Sigmoid colon (tissue), 7 donors: ENCODE measurements around the gene OCIAD2. TPM values are rescaled to one million over a fixed set of nuclear protein-coding genes. Genes with fewer than 3 reads are reported as not detected.
A peak's percentile ranks its signal among the peaks of the same experiment; 100 is the strongest.

Experiments
- DNase-seq: peaks from one replicate; pipeline ENCODE4 v3.0.0-alpha.2; 2019
- H3K27ac ChIP-seq, 4 donors: fragments of 200-600 bp; sonication (generic); one replicate each; pipeline ENCODE4 v1.5.1; 2016 to 2019; ENCODE audit warnings: mild to moderate bottlenecking in 1 of 4
- H3K27me3 ChIP-seq, 3 donors: fragments of 200-600 bp; sonication (generic); one replicate each; pipeline ENCODE4 v1.5.1; 2019; ENCODE audit warnings: mild to moderate bottlenecking in 1 of 3
- H3K36me3 ChIP-seq, 4 donors: fragments of 200-600 bp; sonication (generic); one replicate each; pipeline ENCODE4 v1.5.1; 2016 to 2019
- H3K4me1 ChIP-seq, 4 donors: fragments of 200-600 bp; sonication (generic); one replicate each; pipeline ENCODE4 v1.5.1; 2017 to 2019
- H3K4me3 ChIP-seq, 4 donors: fragments of 200-600 bp; sonication (generic); one replicate each; pipeline ENCODE4 v1.5.1; 2017 to 2019; ENCODE audit warnings: mild to moderate bottlenecking in 2 of 4, moderate library complexity in 1 of 4
- H3K9me3 ChIP-seq, 4 donors: fragments of 200-600 bp in 3 of 4; sonication (generic) in 3 of 4; one replicate each; pipeline versions ENCODE4 v1.5.1 to v1.6.1; 2013 to 2019
- CTCF ChIP-seq, 4 experiments: fragments of 450-650 bp in 3 of 4; fragments of 200-600 bp in 1 of 4; IDR thresholded peaks; one replicate each; pipeline ENCODE4 v1.5.1; 2016 to 2019; ENCODE audit warnings: antibody characterized with exemption in 4 of 4, mild to moderate bottlenecking in 3 of 4, moderate library complexity in 2 of 4
- EP300 ChIP-seq, 4 donors: sonication (generic); formaldehyde crosslinking; IDR thresholded peaks; one replicate each; pipeline ENCODE4 v1.6.1; 2017; ENCODE audit warnings: antibody characterized with exemption in 4 of 4
- POLR2A ChIP-seq, 2 donors: fragments of 450-650 bp; IDR thresholded peaks; one replicate each; pipeline ENCODE4 v1.6.1; 2016; ENCODE audit warnings: antibody characterized with exemption in 2 of 2, mild to moderate bottlenecking in 2 of 2, moderate library complexity in 2 of 2
- POLR2AphosphoS5 ChIP-seq, 4 donors: sonication (generic); formaldehyde crosslinking; IDR thresholded peaks; one replicate each; pipeline ENCODE4 v1.6.1; 2017; ENCODE audit warnings: antibody characterized with exemption in 4 of 4
- WGBS, 2 donors: extraction: QIAGEN DNeasy Blood & Tissue Kit; methylation state at CpG; one replicate each; pipeline ENCODE4 v1.1.7; 2013; 5-methylcytosine and 5-hydroxymethylcytosine counted together
- intact Hi-C: fragments of 100-400 bp; cut with DNase I; formaldehyde crosslinking; loops from one replicate; pipeline ENCODE4 v1.15.1; 2023
- polyA plus RNA-seq, 3 donors: library from polyadenylated mRNA; stranded (reverse); fragments of 200-250 nt; gene quantifications; one replicate each; pipeline ENCODE4 v1.2.3, GENCODE V29; 2013
- total RNA-seq, 4 donors: library from RNA; depleted of rRNA; stranded (reverse); fragments of >200 nt; gene quantifications; one replicate each; pipeline ENCODE4 v1.1.0, GENCODE V29; 2016
- donor health status: healthy with polysubstance abuse.
- donor health status: Bipolar disorder and iron deficiency.
- donor health status: healthy.

Gene OCIAD2
- total and polyA plus RNA-seq, 7 donors, result 7.1 to 188 (median 21.8) TPM

GRCh38 chr4:48908687-48909086 is 2.1 kb upstream of the OCIAD2 start:
- no peak overlapping the region for H3K4me3 ChIP-seq
- no peak for DNase-seq
- no peaks in the 10 kb centered on the region for H3K27me3 ChIP-seq
- H3K27ac ChIP-seq, result peak overlapping the region in 2 of 4 donors; percentile 58 to 70
- no peak for TF ChIP-seq POLR2A (IDR thresholded peaks at IDR 0.05)
- TF ChIP-seq CTCF (IDR thresholded peaks at IDR 0.05), result no peak
- TF ChIP-seq POLR2AphosphoS5 (IDR thresholded peaks at IDR 0.05), result no peak
- no peak for TF ChIP-seq EP300 (IDR thresholded peaks at IDR 0.05)
- no peaks in the 10 kb centered on the region for H3K36me3 ChIP-seq
- H3K4me1 ChIP-seq, result peaks cover 0 to 31% (median 10%) of the 10 kb centered on the region in 4 donors
- intact Hi-C loops, result loop anchor here (5.0 kb wide), 2 partner anchors 54 to 331 kb away; no protein-coding TSS in a partner anchor
- no peaks in the 10 kb centered on the region for H3K9me3 ChIP-seq

- TF ChIP-seq POLR2A (IDR thresholded peaks at IDR 0.05), result no peak
- no peak for TF ChIP-seq EP300 (IDR thresholded peaks at IDR 0.05)
- TF ChIP-seq POLR2AphosphoS5 (IDR thresholded peaks at IDR 0.05), result no peak
- no peak for TF ChIP-seq CTCF (IDR thresholded peaks at IDR 0.05)
- Histone ChIP-seq H3K4me1 (peaks cover 0 to 30% (median 9%) of the 10 kb centered on the region in 4 donors), H3K9me3 (no peaks in the 10 kb centered on the region), H3K4me3 (no peak overlapping the region), H3K27me3 (no peaks in the 10 kb centered on the region), H3K36me3 (no peaks in the 10 kb centered on the region), H3K27ac (no peak overlapping the region)
- no peak for DNase-seq
- WGBS, 2 donors, result 91 to 93% methylated on average over 7 of the region's 7 CpGs
- intact Hi-C loops, result loop anchor here (5.0 kb wide), 2 partner anchors 54 to 331 kb away; no protein-coding TSS in a partner anchor
Measured at GRCh38 chr4:48907706-48908477, 1.3 kb upstream of the OCIAD2 start.

GRCh38 chr4:48905363-48906015 is 1.1 kb downstream of the OCIAD2 start:
- intact Hi-C loops, result loop anchor here (5.0 kb wide), 2 partner anchors 57 to 328 kb away; no protein-coding TSS in a partner anchor
- TF ChIP-seq CTCF (IDR thresholded peaks at IDR 0.05), result no peak
- no peak for TF ChIP-seq EP300 (IDR thresholded peaks at IDR 0.05)
- no peak for TF ChIP-seq POLR2AphosphoS5 (IDR thresholded peaks at IDR 0.05)
- no peak for TF ChIP-seq POLR2A (IDR thresholded peaks at IDR 0.05)

GRCh38 chr4:48904541-48905142 is 1.9 kb downstream of the OCIAD2 start:
- no peak for DNase-seq
- H3K36me3 ChIP-seq, result peaks cover 0 to 7% (median 2%) of the 10 kb centered on the region in 4 donors
- no peaks in the 10 kb centered on the region for H3K9me3 ChIP-seq
- H3K27me3 ChIP-seq, result no peaks in the 10 kb centered on the region
- TF ChIP-seq POLR2AphosphoS5 (IDR thresholded peaks at IDR 0.05) (no peak), EP300 (IDR thresholded peaks at IDR 0.05) (no peak), CTCF (IDR thresholded peaks at IDR 0.05) (no peak), POLR2A (IDR thresholded peaks at IDR 0.05) (no peak)
- intact Hi-C loops, result loop anchor here (5.0 kb wide), 2 partner anchors 58 to 327 kb away; no protein-coding TSS in a partner anchor
- peaks cover 0 to 22% (median 8%) of the 10 kb centered on the region in 4 donors for H3K4me1 ChIP-seq
- H3K27ac ChIP-seq, result no peak overlapping the region
- 91 to 94% methylated on average over 3 of the region's 3 CpGs for WGBS, 2 donors
- H3K4me3 ChIP-seq, result no peak overlapping the region

More at GRCh38 chr4:48905363-48906015, 1.1 kb downstream of the OCIAD2 start:
- Histone ChIP-seq H3K4me3 (peak overlapping the region in 3 of 4 donors; percentile 59 to 77 (median 75)), H3K27ac (no peak overlapping the region), H3K4me1 (peaks cover 0 to 27% (median 9%) of the 10 kb centered on the region in 4 donors), H3K36me3 (peaks cover 0 to 7% (median 2%) of the 10 kb centered on the region in 4 donors), H3K9me3 (no peaks in the 10 kb centered on the region), H3K27me3 (no peaks in the 10 kb centered on the region)
- WGBS, 2 donors, result 45 to 72% methylated on average over 9 of the region's 9 CpGs
- no peak for DNase-seq
